GM12878 (cell line): Measurements from ENCODE around the gene TMSB10. TPM values are rescaled to one million over a fixed set of nuclear protein-coding genes. Genes with fewer than 3 reads are reported as not detected.

Source experiments
- EGR1 ChIP-seq, 2 experiments: IDR thresholded peaks; 1 replicate in 1 of 2; 2 replicates in 1 of 2; pipeline ENCODE4 v1.6.1; 2011 to 2012; ENCODE audit warnings: low read depth in 2 of 2, low read length in 2 of 2, borderline replicate concordance in 1 of 2, mild to moderate bottlenecking in 1 of 2, moderate library complexity in 1 of 2
- ESRRA ChIP-seq: IDR thresholded peaks from 2 replicates; pipeline ENCODE4 v1.6.1; 2012; ENCODE audit warnings: mild to moderate bottlenecking, low read length, improper control_type of control experiment
- GABPA ChIP-seq: IDR thresholded peaks from 2 replicates; pipeline ENCODE4 v1.6.1; 2014; ENCODE audit warnings: antibody characterized with exemption, low read depth, mild to moderate bottlenecking, inconsistent platforms
- KAT2A ChIP-seq: conservative IDR thresholded peaks from 2 replicates; pipeline ENCODE4 v1.6.1; 2011; ENCODE audit warnings: low read depth, low read length; ENCODE audit not compliant: control insufficient read depth
- MXI1 ChIP-seq: fragments of 150-350 bp; IDR thresholded peaks from 2 replicates; pipeline ENCODE4 v1.6.1; 2011; ENCODE audit warnings: low read depth, mild to moderate bottlenecking, inconsistent platforms, low read length, improper control_type of control experiment
- NR2C1 ChIP-seq: fragments of 450-650 bp; IDR thresholded peaks from 2 replicates; pipeline ENCODE4 v1.6.1; 2017; ENCODE audit warnings: antibody characterized with exemption, mild to moderate bottlenecking, moderate library complexity
- SPI1 ChIP-seq: IDR thresholded peaks from 2 replicates; pipeline ENCODE4 v1.6.1; 2011; ENCODE audit warnings: low read depth, mild to moderate bottlenecking, low read length, moderate library complexity, borderline replicate concordance; ENCODE audit not compliant: insufficient read depth
- TAF1 ChIP-seq: IDR thresholded peaks from 2 replicates; pipeline ENCODE4 v1.6.1; 2011; ENCODE audit warnings: mild to moderate bottlenecking, low read depth, low read length, borderline replicate concordance
- TARDBP ChIP-seq: IDR thresholded peaks from 2 replicates; pipeline ENCODE4 v1.6.1; 2016; ENCODE audit warnings: borderline replicate concordance
- YY1 ChIP-seq: IDR thresholded peaks from 2 replicates; pipeline ENCODE4 v1.6.1; 2011; ENCODE audit warnings: low read depth, mild to moderate bottlenecking, low read length
- ZSCAN29 ChIP-seq: fragments of 450-650 bp; IDR thresholded peaks from 2 replicates; pipeline ENCODE4 v1.6.1; 2017; ENCODE audit warnings: mild to moderate bottlenecking, moderate library complexity
- polyA plus RNA-seq, 11 experiments: library from polyadenylated mRNA; depleted of rRNA in 4 of 11; unstranded in 6 of 11; stranded (reverse) in 5 of 11; fragments of >200 nt; fragmentation: Nextera tagmentation in 4 of 11; fragmentation: Illumina TruSeq in 1 of 11; extraction: Ambion mirVana in 4 of 11; extraction: Trizol in 1 of 11; gene quantifications; 1 replicate in 1 of 11; 2 replicates in 10 of 11; pipeline versions ENCODE4 v1.2.1 to v1.2.3, GENCODE V29; 2011 to 2016; ENCODE audit warnings: inconsistent platforms in 2 of 11, missing spikeins in 2 of 11, low read depth in 1 of 11
- total RNA-seq, 4 experiments: library from RNA; depleted of rRNA in 3 of 4; stranded (reverse); fragments of >200 nt in 3 of 4; fragmentation: Illumina TruSeq in 1 of 4; extraction: Trizol in 1 of 4; gene quantifications; 2 replicates each; pipeline versions ENCODE4 v1.2.1 to v1.2.3, GENCODE V29; 2013 to 2021
- TF ChIP-seq, protein P1 (sequence below): fragments of 450-650 bp; IDR thresholded peaks from 2 replicates; pipeline ENCODE4 v1.6.1; 2017; ENCODE audit warnings: mild to moderate bottlenecking, moderate library complexity
- TF ChIP-seq, protein P2 (sequence below): fragments of 450-650 bp; IDR thresholded peaks from 2 replicates; pipeline ENCODE4 v1.6.1; 2017; ENCODE audit warnings: mild to moderate bottlenecking, moderate library complexity
- TF ChIP-seq, protein P3 (sequence below): IDR thresholded peaks from 2 replicates; pipeline ENCODE4 v1.6.1; 2011; ENCODE audit warnings: mild to moderate bottlenecking, low read depth, low read length, moderate library complexity; ENCODE audit not compliant: insufficient replicate concordance
- TF ChIP-seq, protein P4 (sequence below): fragments of 450-650 bp; formaldehyde crosslinking; IDR thresholded peaks from 2 replicates; pipeline ENCODE4 v1.4.0; 2022; ENCODE audit warnings: mild to moderate bottlenecking, moderate library complexity

TMSB10 gene
- total and polyA plus RNA-seq, 10 of the 15 experiments (the other 5 are each of a cell fraction or from before 2014, with no cell fraction given): 1,406 to 4,860 (median 3,381) TPM

DNA sequence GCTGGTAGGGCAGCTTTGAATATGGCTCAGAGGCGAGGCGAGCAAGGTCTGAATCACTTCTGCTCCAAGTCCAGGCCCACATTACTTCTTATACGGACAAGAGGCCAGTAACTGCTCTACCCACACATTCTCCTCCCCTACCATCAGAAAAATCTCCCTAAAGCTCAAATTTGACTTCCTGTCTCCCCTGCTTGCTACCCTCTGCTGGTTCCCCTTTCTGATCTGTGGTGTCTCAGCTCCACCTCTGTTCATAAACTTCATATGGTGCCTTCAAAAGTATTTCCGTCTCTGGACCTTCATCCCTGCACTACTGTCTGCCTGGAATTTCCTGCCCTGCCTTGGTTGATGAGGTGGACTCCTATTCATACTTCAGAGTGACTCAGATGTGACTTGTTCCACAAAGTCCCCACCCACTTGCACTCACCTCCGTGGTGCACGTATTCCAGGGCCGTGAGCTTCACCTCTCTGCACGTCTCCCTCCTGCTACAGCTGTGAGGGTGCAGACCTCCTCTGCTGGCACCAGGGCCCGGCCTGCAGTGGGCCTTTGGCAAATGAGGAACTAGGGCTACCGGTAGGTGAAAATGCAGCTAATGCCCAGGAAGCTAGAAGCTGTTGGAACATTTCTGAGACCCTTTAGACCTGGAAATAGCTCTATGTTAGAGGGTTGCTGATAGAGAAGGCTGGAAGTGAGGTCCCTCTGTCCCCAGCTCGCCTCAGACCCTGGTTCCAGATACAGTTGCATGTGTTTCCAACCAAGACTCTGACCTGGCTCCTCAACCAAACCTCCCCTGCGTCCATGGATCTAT lies 41.0 kb downstream of the TMSB10 start (continued):
- TF ChIP-seq, protein P1, sequence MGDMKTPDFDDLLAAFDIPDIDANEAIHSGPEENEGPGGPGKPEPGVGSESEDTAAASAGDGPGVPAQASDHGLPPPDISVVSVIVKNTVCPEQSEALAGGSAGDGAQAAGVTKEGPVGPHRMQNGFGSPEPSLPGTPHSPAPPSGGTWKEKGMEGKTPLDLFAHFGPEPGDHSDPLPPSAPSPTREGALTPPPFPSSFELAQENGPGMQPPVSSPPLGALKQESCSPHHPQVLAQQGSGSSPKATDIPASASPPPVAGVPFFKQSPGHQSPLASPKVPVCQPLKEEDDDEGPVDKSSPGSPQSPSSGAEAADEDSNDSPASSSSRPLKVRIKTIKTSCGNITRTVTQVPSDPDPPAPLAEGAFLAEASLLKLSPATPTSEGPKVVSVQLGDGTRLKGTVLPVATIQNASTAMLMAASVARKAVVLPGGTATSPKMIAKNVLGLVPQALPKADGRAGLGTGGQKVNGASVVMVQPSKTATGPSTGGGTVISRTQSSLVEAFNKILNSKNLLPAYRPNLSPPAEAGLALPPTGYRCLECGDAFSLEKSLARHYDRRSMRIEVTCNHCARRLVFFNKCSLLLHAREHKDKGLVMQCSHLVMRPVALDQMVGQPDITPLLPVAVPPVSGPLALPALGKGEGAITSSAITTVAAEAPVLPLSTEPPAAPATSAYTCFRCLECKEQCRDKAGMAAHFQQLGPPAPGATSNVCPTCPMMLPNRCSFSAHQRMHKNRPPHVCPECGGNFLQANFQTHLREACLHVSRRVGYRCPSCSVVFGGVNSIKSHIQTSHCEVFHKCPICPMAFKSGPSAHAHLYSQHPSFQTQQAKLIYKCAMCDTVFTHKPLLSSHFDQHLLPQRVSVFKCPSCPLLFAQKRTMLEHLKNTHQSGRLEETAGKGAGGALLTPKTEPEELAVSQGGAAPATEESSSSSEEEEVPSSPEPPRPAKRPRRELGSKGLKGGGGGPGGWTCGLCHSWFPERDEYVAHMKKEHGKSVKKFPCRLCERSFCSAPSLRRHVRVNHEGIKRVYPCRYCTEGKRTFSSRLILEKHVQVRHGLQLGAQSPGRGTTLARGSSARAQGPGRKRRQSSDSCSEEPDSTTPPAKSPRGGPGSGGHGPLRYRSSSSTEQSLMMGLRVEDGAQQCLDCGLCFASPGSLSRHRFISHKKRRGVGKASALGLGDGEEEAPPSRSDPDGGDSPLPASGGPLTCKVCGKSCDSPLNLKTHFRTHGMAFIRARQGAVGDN: peak; percentile 61
- TF ChIP-seq NR2C1 (no peak), ZSCAN29 (no peak), ESRRA (0 out of 2 replicates have a peak, but pooled peaks have one; percentile 24), TARDBP (peak; percentile 21; the same call in 1 of the 2 replicates), KAT2A (no peak), MXI1 (no peak), SPI1 (peak; percentile 70; the same call in 1 of the 2 replicates), EGR1 (IDR thresholded peaks at IDR 0.05; ENCODE audit: borderline replicate concordance in 1 of 2, low read depth in 2 of 2, low read length in 2 of 2) (peak in 1 of 2 experiments; percentile 43; a peak in 1 of 3 replicates), GABPA (no peak), YY1 (peak; percentile 47; the same call in 1 of the 2 replicates), TAF1 (peak; percentile 63; the same call in 1 of the 2 replicates)
- TF ChIP-seq, protein P2, sequence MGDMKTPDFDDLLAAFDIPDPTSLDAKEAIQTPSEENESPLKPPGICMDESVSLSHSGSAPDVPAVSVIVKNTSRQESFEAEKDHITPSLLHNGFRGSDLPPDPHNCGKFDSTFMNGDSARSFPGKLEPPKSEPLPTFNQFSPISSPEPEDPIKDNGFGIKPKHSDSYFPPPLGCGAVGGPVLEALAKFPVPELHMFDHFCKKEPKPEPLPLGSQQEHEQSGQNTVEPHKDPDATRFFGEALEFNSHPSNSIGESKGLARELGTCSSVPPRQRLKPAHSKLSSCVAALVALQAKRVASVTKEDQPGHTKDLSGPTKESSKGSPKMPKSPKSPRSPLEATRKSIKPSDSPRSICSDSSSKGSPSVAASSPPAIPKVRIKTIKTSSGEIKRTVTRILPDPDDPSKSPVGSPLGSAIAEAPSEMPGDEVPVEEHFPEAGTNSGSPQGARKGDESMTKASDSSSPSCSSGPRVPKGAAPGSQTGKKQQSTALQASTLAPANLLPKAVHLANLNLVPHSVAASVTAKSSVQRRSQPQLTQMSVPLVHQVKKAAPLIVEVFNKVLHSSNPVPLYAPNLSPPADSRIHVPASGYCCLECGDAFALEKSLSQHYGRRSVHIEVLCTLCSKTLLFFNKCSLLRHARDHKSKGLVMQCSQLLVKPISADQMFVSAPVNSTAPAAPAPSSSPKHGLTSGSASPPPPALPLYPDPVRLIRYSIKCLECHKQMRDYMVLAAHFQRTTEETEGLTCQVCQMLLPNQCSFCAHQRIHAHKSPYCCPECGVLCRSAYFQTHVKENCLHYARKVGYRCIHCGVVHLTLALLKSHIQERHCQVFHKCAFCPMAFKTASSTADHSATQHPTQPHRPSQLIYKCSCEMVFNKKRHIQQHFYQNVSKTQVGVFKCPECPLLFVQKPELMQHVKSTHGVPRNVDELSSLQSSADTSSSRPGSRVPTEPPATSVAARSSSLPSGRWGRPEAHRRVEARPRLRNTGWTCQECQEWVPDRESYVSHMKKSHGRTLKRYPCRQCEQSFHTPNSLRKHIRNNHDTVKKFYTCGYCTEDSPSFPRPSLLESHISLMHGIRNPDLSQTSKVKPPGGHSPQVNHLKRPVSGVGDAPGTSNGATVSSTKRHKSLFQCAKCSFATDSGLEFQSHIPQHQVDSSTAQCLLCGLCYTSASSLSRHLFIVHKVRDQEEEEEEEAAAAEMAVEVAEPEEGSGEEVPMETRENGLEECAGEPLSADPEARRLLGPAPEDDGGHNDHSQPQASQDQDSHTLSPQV: no peak
- TF ChIP-seq, protein P3, sequence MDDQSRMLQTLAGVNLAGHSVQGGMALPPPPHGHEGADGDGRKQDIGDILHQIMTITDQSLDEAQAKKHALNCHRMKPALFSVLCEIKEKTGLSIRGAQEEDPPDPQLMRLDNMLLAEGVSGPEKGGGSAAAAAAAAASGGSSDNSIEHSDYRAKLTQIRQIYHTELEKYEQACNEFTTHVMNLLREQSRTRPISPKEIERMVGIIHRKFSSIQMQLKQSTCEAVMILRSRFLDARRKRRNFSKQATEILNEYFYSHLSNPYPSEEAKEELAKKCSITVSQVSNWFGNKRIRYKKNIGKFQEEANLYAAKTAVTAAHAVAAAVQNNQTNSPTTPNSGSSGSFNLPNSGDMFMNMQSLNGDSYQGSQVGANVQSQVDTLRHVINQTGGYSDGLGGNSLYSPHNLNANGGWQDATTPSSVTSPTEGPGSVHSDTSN: no peak
- TF ChIP-seq, protein P4, sequence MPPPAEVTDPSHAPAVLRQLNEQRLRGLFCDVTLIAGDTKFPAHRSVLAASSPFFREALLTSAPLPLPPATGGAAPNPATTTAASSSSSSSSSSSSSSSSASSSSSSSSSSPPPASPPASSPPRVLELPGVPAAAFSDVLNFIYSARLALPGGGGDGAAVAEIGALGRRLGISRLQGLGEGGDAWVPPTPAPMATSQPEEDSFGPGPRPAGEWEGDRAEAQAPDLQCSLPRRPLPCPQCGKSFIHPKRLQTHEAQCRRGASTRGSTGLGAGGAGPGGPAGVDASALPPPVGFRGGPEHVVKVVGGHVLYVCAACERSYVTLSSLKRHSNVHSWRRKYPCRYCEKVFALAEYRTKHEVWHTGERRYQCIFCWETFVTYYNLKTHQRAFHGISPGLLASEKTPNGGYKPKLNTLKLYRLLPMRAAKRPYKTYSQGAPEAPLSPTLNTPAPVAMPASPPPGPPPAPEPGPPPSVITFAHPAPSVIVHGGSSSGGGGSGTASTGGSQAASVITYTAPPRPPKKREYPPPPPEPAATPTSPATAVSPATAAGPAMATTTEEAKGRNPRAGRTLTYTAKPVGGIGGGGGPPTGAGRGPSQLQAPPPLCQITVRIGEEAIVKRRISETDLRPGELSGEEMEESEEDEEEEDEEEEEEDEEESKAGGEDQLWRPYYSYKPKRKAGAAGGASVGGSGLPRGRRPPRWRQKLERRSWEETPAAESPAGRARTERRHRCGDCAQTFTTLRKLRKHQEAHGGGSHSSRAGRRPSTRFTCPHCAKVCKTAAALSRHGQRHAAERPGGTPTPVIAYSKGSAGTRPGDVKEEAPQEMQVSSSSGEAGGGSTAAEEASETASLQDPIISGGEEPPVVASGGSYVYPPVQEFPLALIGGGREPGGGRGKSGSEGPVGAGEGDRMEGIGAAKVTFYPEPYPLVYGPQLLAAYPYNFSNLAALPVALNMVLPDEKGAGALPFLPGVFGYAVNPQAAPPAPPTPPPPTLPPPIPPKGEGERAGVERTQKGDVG (CRISPR knock-in tag): no peak
